NCI-H345 (cell line): ENCODE measurements around the gene SAP30L.
A peak's percentile ranks its signal among the peaks of the same experiment; 100 is the strongest.

Experiments used
- DNase-seq: peaks from one replicate; lab custom pipeline; 2025; lab: John Stamatoyannopoulos, UW

SAP30L gene

GRCh38 chr5:154480847-154481246 lies 35.0 kb downstream of the SAP30L start:
- DNase-seq, result no peak

GRCh38 chr5:154481584-154482381 lies 36.0 kb downstream of the SAP30L start:
- DNase-seq, result no peak

GRCh38 chr5:154482528-154483449 lies 37.0 kb downstream of the SAP30L start:
- no peak for DNase-seq

GRCh38 chr5:154483654-154484392 lies 38.0 kb downstream of the SAP30L start:
- DNase-seq, result no peak

- no peak for DNase-seq
Observed at GRCh38 chr5:154484393-154485095, 38.7 kb downstream of the SAP30L start.

- peak; percentile 23 for DNase-seq
Observed at GRCh38 chr5:154485096-154485491, 39.3 kb downstream of the SAP30L start.

- no peak for DNase-seq
Observed at GRCh38 chr5:154485850-154486426, 40.1 kb downstream of the SAP30L start.

- DNase-seq, result peak; percentile 14
Observed at GRCh38 chr5:154486427-154486866, 40.6 kb downstream of the SAP30L start.

GRCh38 chr5:154487541-154487940 lies 41.7 kb downstream of the SAP30L start:
- no peak for DNase-seq

- no peak for DNase-seq
Observed at GRCh38 chr5:154491941-154492340, 46.1 kb downstream of the SAP30L start.

- no peak for DNase-seq
Observed at GRCh38 chr5:154493274-154493673, 47.5 kb downstream of the SAP30L start.

- DNase-seq, result no peak
Observed at GRCh38 chr5:154494036-154494435, 48.2 kb downstream of the SAP30L start.

- no peak for DNase-seq
Observed at GRCh38 chr5:154498591-154498990, 52.8 kb downstream of the SAP30L start.

GRCh38 chr5:154498994-154499393 lies 53.2 kb downstream of the SAP30L start:
- no peak for DNase-seq

- DNase-seq, result no peak
Observed at GRCh38 chr5:154501566-154501965, 55.8 kb downstream of the SAP30L start.

GRCh38 chr5:154502180-154502579 lies 56.4 kb downstream of the SAP30L start:
- no peak for DNase-seq

GRCh38 chr5:154503698-154504039 lies 57.9 kb downstream of the SAP30L start:
- DNase-seq, result no peak

- DNase-seq, result no peak
Observed at GRCh38 chr5:154505567-154505966, 59.8 kb downstream of the SAP30L start.

GRCh38 chr5:154506049-154506715 lies 60.4 kb downstream of the SAP30L start:
- no peak for DNase-seq

- no peak for DNase-seq
Observed at GRCh38 chr5:154506716-154507080, 60.9 kb downstream of the SAP30L start.

GRCh38 chr5:154508114-154508513 lies 62.3 kb downstream of the SAP30L start:
- no peak for DNase-seq
